Measurements from ENCODE around the gene TBL1Y. TPM values are rescaled to one million over a fixed set of nuclear protein-coding genes. Genes with fewer than 3 reads are reported as not detected.
"Not testable (repeated sequence)": the region's sequence is repeated elsewhere in the genome, so short reads cannot be mapped to it uniquely, and the experiment has no call there.

Gene TBL1Y
- total RNA-seq, 4 donors from 2014 or later, result 0.78 to 5.7 TPM; not detected in 2

GRCh38 chrY:7041983-7042382 is 131.5 kb downstream of the TBL1Y start:
- Histone ChIP-seq H3K27me3 (no peaks in the 10 kb centered on the region), H3K4me1 (no peaks in the 10 kb centered on the region), H3K27ac (no peak overlapping the region), H3K9me3 (no peaks in the 10 kb centered on the region), H3K36me3 (no peaks in the 10 kb centered on the region), H3K4me3 (no peak overlapping the region)
- no peak for TF ChIP-seq POLR2A (IDR thresholded peaks at IDR 0.05)
- TF ChIP-seq EP300 (IDR thresholded peaks at IDR 0.05), result no peak
- no peak for TF ChIP-seq CTCF (IDR thresholded peaks at IDR 0.05)
- DNase-seq (ENCODE audit: low spot score in 2 of 2), result no peak
- 60% methylated on average over 4 of the region's 4 CpGs; no CpG with 5 or more reads in 1 of the 2 donors for WGBS, 2 donors

- 63% methylated on average over 3 of the region's 3 CpGs; no CpG with 5 or more reads in 1 of the 2 donors for WGBS, 2 donors
- not testable (repeated sequence) for H3K9me3 ChIP-seq; H3K27ac ChIP-seq; H3K4me1 ChIP-seq; H3K4me3 ChIP-seq; H3K36me3 ChIP-seq; DNase-seq (ENCODE audit: low spot score in 2 of 2); H3K27me3 ChIP-seq
These were observed 142.0 kb downstream of the TBL1Y start for GRCh38 chrY:7052461-7052860.

GRCh38 chrY:7056886-7057285 is 146.4 kb downstream of the TBL1Y start:
- Histone ChIP-seq H3K27me3 (no peaks in the 10 kb centered on the region), H3K36me3 (no peaks in the 10 kb centered on the region), H3K4me1 (no peaks in the 10 kb centered on the region), H3K27ac (no peak overlapping the region), H3K4me3 (no peak overlapping the region), H3K9me3 (no peaks in the 10 kb centered on the region)
- WGBS, 2 donors, result 78% methylated on average over 5 of the region's 5 CpGs; no CpG with 5 or more reads in 1 of the 2 donors
- TF ChIP-seq POLR2A (IDR thresholded peaks at IDR 0.05), result no peak
- TF ChIP-seq CTCF (IDR thresholded peaks at IDR 0.05), result no peak
- DNase-seq (ENCODE audit: low spot score in 2 of 2), result no peak

GRCh38 chrY:7078725-7079124 is 168.2 kb downstream of the TBL1Y start:
- Histone ChIP-seq H3K4me3 (no peak overlapping the region), H3K9me3 (no peaks in the 10 kb centered on the region), H3K36me3 (no peaks in the 10 kb centered on the region), H3K4me1 (no peaks in the 10 kb centered on the region), H3K27me3 (no peaks in the 10 kb centered on the region), H3K27ac (no peak overlapping the region)
- TF ChIP-seq EP300 (IDR thresholded peaks at IDR 0.05) (no peak), CTCF (IDR thresholded peaks at IDR 0.05) (no peak), POLR2A (IDR thresholded peaks at IDR 0.05) (no peak)
- DNase-seq (ENCODE audit: low spot score in 2 of 2), result no peak

GRCh38 chrY:7080548-7080947 is 170.1 kb downstream of the TBL1Y start:
- not testable (repeated sequence) for H3K4me3 ChIP-seq; H3K27me3 ChIP-seq; H3K36me3 ChIP-seq; H3K27ac ChIP-seq; H3K9me3 ChIP-seq; H3K4me1 ChIP-seq; DNase-seq (ENCODE audit: low spot score in 2 of 2)
- WGBS, 2 donors, result 89% methylated on average over 3 of the region's 4 CpGs; no CpG with 5 or more reads in 1 of the 2 donors

GRCh38 chrY:7085606-7086005 is 175.1 kb downstream of the TBL1Y start:
- Histone ChIP-seq H3K9me3 (no peaks in the 10 kb centered on the region), H3K27me3 (no peaks in the 10 kb centered on the region), H3K36me3 (no peaks in the 10 kb centered on the region), H3K4me1 (no peaks in the 10 kb centered on the region), H3K27ac (no peak overlapping the region), H3K4me3 (no peak overlapping the region)
- peak; percentile 43 to 62 for DNase-seq (ENCODE audit: low spot score in 2 of 2)
- TF ChIP-seq CTCF (IDR thresholded peaks at IDR 0.05) (peak in 1 of 5 experiments; percentile 49), POLR2A (IDR thresholded peaks at IDR 0.05) (no peak)
- 3% methylated on average over 10 of the region's 10 CpGs; no CpG with 5 or more reads in 1 of the 2 donors for WGBS, 2 donors
